Anterior cingulate cortex (tissue), 58 donors: ENCODE measurements around the gene CLTCL1.
"Not testable (repeated sequence)": the region's sequence is repeated elsewhere in the genome, so short reads cannot be mapped to it uniquely, and the experiment has no call there.

Experiments used
- DNase-seq, 58 donors: peaks; one replicate each; lab custom pipeline; 2025; lab: John Stamatoyannopoulos, UW

CLTCL1 gene

GRCh38 chr22:19223617-19224016 lies 67.9 kb downstream of the CLTCL1 start:
- no peak for DNase-seq

GRCh38 chr22:19223110-19223509 lies 68.4 kb downstream of the CLTCL1 start:
- no peak for DNase-seq

GRCh38 chr22:19222242-19223005 lies 69.1 kb downstream of the CLTCL1 start:
- DNase-seq: no peak

GRCh38 chr22:19220867-19221266 lies 70.7 kb downstream of the CLTCL1 start:
- no peak for DNase-seq

- DNase-seq: no peak
Measured at GRCh38 chr22:19218541-19219233, 72.8 kb downstream of the CLTCL1 start.

- DNase-seq: no peak
Measured at GRCh38 chr22:19216579-19216978, 74.9 kb downstream of the CLTCL1 start.

- DNase-seq: no peak
Measured at GRCh38 chr22:19215360-19215759, 76.2 kb downstream of the CLTCL1 start.

- DNase-seq: no peak
Measured at GRCh38 chr22:19214078-19214473, 77.4 kb downstream of the CLTCL1 start.

GRCh38 chr22:19213442-19214077 lies 78.0 kb downstream of the CLTCL1 start:
- DNase-seq: peak in 11 of 58 donors; percentile 10 to 50 (median 23)

- no peak for DNase-seq
Measured at GRCh38 chr22:19213001-19213400, 78.5 kb downstream of the CLTCL1 start.

GRCh38 chr22:19212302-19212870 lies 79.1 kb downstream of the CLTCL1 start:
- no peak for DNase-seq

- no peak for DNase-seq
Measured at GRCh38 chr22:19210188-19210587, 81.3 kb downstream of the CLTCL1 start.

GRCh38 chr22:19208287-19208847 lies 83.2 kb downstream of the CLTCL1 start:
- DNase-seq: no peak

GRCh38 chr22:19207884-19208283 lies 83.6 kb downstream of the CLTCL1 start:
- no peak for DNase-seq

GRCh38 chr22:19207401-19207808 lies 84.1 kb downstream of the CLTCL1 start:
- peak in 8 of 58 donors; percentile 12 to 46 (median 22) for DNase-seq

- no peak for DNase-seq
Measured at GRCh38 chr22:19206287-19206686, 85.2 kb downstream of the CLTCL1 start.

- no peak for DNase-seq
Measured at GRCh38 chr22:19204640-19205039, 86.9 kb downstream of the CLTCL1 start.

GRCh38 chr22:19203834-19204233 lies 87.7 kb downstream of the CLTCL1 start:
- DNase-seq: no peak

GRCh38 chr22:19202799-19203186 lies 88.7 kb downstream of the CLTCL1 start:
- DNase-seq: not testable (repeated sequence)

- DNase-seq: peak in 1 of 58 donors; percentile 20
Measured at GRCh38 chr22:19201869-19202798, 89.4 kb downstream of the CLTCL1 start.
